Spleen (tissue), 7 donors: ENCODE measurements around the gene WDR43.

Experiments used
- CTCF ChIP-seq, 11 experiments: fragments of 200-600 bp in 7 of 11; fragments of 450-650 bp in 4 of 11; sonication (generic) in 4 of 11; IDR thresholded peaks in 8 of 11; conservative IDR thresholded peaks in 3 of 11; 1 replicate in 7 of 11; 2 replicates in 4 of 11; pipeline versions ENCODE4 v1.4.0 to v1.8.0; 2016 to 2021; ENCODE audit warnings: antibody characterized with exemption in 11 of 11, inconsistent platforms in 4 of 11, mild to moderate bottlenecking in 1 of 11
- POLR2A ChIP-seq, 3 donors: fragments of 450-650 bp; IDR thresholded peaks; one replicate each; pipeline ENCODE4 v1.5.1; 2017; ENCODE audit warnings: antibody characterized with exemption in 3 of 3, mild to moderate bottlenecking in 1 of 3
- POLR2AphosphoS5 ChIP-seq, 3 donors: sonication (generic); formaldehyde crosslinking; IDR thresholded peaks; one replicate each; pipeline ENCODE4 v1.5.1; 2017; ENCODE audit warnings: antibody characterized with exemption in 3 of 3
- donor health status: DM: no; HTN: no; CAD: no; lungs with moderate emphysema.
- donor health status: DM: no; HTN: no; CAD: no.
- donor health status: DM: no; HTN: no; CAD: no.

- no peak for TF ChIP-seq CTCF (IDR thresholded peaks at IDR 0.05 in 8 of 11, conservative IDR thresholded peaks at IDR 0.05 in 3 of 11)
- no peak for TF ChIP-seq POLR2AphosphoS5 (IDR thresholded peaks at IDR 0.05)
- TF ChIP-seq POLR2A (IDR thresholded peaks at IDR 0.05), result no peak
These were observed 8.1 kb downstream of the WDR43 start for GRCh38 chr2:28902584-28902983.
